Psoas muscle (tissue), 8 donors: ENCODE measurements around the gene PDZRN4. TPM values are rescaled to one million over a fixed set of nuclear protein-coding genes. Genes with fewer than 3 reads are reported as not detected.
A peak's percentile ranks its signal among the peaks of the same experiment; 100 is the strongest.

Experiments used
- ATAC-seq, 4 donors: fragments of 200-7000 bp; cut with Tn5 transposase; one replicate each; pipeline ENCODE4 v1.9.1; 2020; ENCODE audit warnings: moderate library complexity in 3 of 4, mild to moderate bottlenecking in 2 of 4
- DNase-seq, 2 donors: peaks; one replicate each; pipeline ENCODE4 v3.0.0-alpha.2; 2020
- H3K27ac ChIP-seq: fragments of 200-600 bp; one replicate; pipeline ENCODE4 v1.8.0; 2022
- H3K27me3 ChIP-seq, 3 donors: fragments of 200-600 bp in 1 of 3; one replicate each; pipeline versions ENCODE4 v1.6.1 to v1.8.0; 2013 to 2022; ENCODE audit warnings: low read length in 2 of 3, mild to moderate bottlenecking in 2 of 3, moderate library complexity in 1 of 3; ENCODE audit not compliant: insufficient read depth in 3 of 3
- H3K36me3 ChIP-seq, 2 donors: fragments of 200-600 bp in 1 of 2; one replicate each; pipeline versions ENCODE4 v1.6.1 to v1.8.0; 2013 to 2022; ENCODE audit warnings: low read depth in 1 of 2, mild to moderate bottlenecking in 1 of 2, moderate library complexity in 1 of 2; ENCODE audit not compliant: insufficient read depth in 1 of 2
- H3K4me1 ChIP-seq: fragments of 200-600 bp; one replicate; pipeline ENCODE4 v1.8.0; 2022
- H3K4me3 ChIP-seq: fragments of 200-600 bp; one replicate; pipeline ENCODE4 v1.8.0; 2022; ENCODE audit warnings: mild to moderate bottlenecking
- H3K9me3 ChIP-seq: fragments of 200-600 bp; one replicate; pipeline ENCODE4 v1.8.0; 2022
- WGBS, 3 donors: extraction: QIAGEN DNeasy Blood & Tissue Kit; methylation state at CpG; one replicate each; pipeline versions ENCODE4 v1.1.6 to v1.1.7; 2013; 5-methylcytosine and 5-hydroxymethylcytosine counted together
- intact Hi-C, 2 donors: fragments of 100-400 bp; cut with DNase I; formaldehyde crosslinking; loops; one replicate each; pipeline versions ENCODE4 v1.11.0 to v1.14.2; 2022
- polyA plus RNA-seq, 3 donors: library from polyadenylated mRNA; stranded (reverse); fragments of 200-250 nt; gene quantifications; one replicate each; pipeline ENCODE4 v1.2.3, GENCODE V29; 2013
- total RNA-seq, 4 donors: library from RNA; stranded (reverse); fragmentation: NEBNext Ultra II Directional in 2 of 4; extraction: Animal tissue kit (Norgen Biotek cat#: 25700) in 2 of 4; gene quantifications; one replicate each; pipeline versions ENCODE4 v1.2.1 to v1.2.4, GENCODE V29; 2021 to 2023
- TF ChIP-seq, protein P1 (sequence below): fragments of 200-600 bp; IDR thresholded peaks from one replicate; pipeline ENCODE4 v1.8.0; 2022; ENCODE audit warnings: antibody characterized with exemption
- donor health status: healthy with polysubstance abuse.
- donor health status: DM: no; HTN: no; CAD: no; lungs with moderate emphysema.
- donor health status: Bipolar disorder and iron deficiency.
- donor health status: healthy.
- donor health status: DM: yes; HTN: yes; CAD: no.
- donor health status: DM: no; HTN: no; CAD: no.
- donor health status: DM: no; HTN: no; CAD: no.
- donor health status: DM: yes; HTN: yes; CAD: no.

Gene PDZRN4
- total and polyA plus RNA-seq, 7 donors: 0.11 to 0.39 (median 0.20) TPM; not detected in 1

DNA sequence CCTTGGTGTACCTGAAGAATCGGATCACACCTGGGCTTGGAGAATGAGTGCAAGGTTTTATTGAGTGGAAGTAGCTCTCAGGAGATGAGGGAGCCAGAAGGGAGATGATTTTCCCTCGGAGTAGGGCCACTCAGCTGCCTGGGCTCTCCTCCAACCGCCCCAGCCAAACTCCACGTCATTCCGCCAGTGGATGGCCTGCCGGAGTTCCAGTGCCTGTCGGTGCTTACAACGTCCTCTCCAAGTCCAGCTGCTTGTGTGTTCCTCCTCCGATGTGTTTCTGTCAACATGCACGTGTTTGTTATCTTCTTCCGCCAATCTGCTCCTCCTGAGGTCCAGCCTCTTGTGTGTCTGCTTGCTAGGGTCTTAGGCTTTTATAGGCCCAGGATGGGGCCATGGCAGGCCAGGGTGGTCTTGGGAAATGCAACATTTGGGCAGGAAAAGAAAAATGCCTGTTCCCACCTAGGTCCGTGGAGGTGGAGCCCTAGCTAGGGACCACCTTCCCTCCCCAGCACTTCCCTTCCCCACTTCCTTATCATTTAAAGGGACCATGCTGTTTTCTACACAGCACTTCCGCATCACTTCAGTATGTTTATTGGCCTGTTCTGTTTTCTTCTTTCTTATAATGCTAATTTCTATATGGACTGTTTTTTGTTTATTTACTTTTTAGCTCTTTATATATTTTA lies 343.2 kb downstream of the PDZRN4 start:
- ATAC-seq: peak; percentile 44 to 77 (median 70)
- peak; percentile 75 to 83 for DNase-seq
- Histone ChIP-seq H3K27me3 (no peaks in the 10 kb centered on the region), H3K4me1 (no peaks in the 10 kb centered on the region), H3K27ac (peak overlapping the region; percentile 13), H3K4me3 (no peak overlapping the region), H3K9me3 (no peaks in the 10 kb centered on the region), H3K36me3 (no peaks in the 10 kb centered on the region)
- intact Hi-C loops: no loop called here
- TF ChIP-seq, protein P1, sequence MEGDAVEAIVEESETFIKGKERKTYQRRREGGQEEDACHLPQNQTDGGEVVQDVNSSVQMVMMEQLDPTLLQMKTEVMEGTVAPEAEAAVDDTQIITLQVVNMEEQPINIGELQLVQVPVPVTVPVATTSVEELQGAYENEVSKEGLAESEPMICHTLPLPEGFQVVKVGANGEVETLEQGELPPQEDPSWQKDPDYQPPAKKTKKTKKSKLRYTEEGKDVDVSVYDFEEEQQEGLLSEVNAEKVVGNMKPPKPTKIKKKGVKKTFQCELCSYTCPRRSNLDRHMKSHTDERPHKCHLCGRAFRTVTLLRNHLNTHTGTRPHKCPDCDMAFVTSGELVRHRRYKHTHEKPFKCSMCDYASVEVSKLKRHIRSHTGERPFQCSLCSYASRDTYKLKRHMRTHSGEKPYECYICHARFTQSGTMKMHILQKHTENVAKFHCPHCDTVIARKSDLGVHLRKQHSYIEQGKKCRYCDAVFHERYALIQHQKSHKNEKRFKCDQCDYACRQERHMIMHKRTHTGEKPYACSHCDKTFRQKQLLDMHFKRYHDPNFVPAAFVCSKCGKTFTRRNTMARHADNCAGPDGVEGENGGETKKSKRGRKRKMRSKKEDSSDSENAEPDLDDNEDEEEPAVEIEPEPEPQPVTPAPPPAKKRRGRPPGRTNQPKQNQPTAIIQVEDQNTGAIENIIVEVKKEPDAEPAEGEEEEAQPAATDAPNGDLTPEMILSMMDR: no peak
- WGBS, 3 donors: 34 to 53% (median 38%) methylated on average over 13 of the region's 13 CpGs

DNA sequence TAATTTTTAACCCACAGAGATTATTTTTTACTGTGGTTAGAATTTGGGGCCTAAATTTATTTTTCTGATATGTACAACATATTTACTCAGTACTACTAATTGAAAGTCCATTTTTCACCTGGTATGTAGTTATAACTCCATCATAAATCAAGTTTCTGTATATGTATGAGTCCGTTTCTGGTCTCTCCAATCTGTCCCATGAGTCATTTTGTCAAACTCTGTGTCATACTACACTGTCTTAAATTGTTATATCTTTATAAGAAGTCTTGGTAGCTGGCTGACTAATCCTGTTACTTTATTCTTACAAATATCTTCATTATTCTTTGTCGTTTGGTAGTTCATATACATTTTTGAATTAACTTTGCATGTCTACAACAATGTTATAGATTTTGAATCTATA lies 344.0 kb downstream of the PDZRN4 start:
- no peak for ATAC-seq
- H3K36me3 ChIP-seq: no peaks in the 10 kb centered on the region
- intact Hi-C loops: no loop called here
- H3K4me3 ChIP-seq: no peak overlapping the region
- H3K27ac ChIP-seq: no peak overlapping the region
- H3K4me1 ChIP-seq: no peaks in the 10 kb centered on the region
- TF ChIP-seq, protein P1: no peak
- 93 to 97% (median 94%) methylated on average over 2 of the region's 2 CpGs for WGBS, 3 donors
- H3K27me3 ChIP-seq: no peaks in the 10 kb centered on the region
- no peaks in the 10 kb centered on the region for H3K9me3 ChIP-seq
- DNase-seq: no peak

DNA sequence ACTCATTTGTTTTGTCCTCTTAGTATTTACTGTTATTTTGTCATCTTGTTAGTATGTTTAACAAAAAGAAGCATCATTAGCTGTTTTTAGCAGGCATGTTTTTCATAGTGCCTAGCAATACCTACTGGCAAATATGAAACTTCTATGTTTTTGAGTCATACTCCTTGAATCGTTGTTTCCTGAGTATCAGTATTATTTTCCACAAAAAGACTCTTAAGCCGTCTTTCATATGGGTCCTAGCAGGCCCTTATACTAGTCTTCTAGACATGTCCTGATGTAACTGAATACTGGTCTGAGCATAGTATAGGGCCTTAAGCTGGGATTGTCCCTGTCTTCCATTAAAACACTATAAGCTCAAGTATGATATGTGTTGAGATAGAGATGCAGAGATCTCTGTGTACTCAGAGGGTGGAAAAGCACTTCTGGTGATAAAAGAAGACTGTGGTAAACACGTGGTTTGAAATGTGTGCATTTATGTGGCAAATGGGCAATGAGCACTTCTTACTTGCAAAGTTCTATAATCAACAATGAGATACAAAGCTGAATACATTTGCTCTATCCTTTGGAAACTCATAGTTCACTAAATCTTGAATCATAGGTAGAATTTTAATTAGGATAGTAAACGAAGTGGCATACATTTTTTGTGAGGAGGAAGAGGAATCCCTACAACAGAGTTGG lies 348.8 kb downstream of the PDZRN4 start:
- Histone ChIP-seq H3K27ac (no peak overlapping the region), H3K9me3 (no peaks in the 10 kb centered on the region), H3K36me3 (no peaks in the 10 kb centered on the region), H3K4me1 (no peaks in the 10 kb centered on the region), H3K4me3 (no peak overlapping the region), H3K27me3 (no peaks in the 10 kb centered on the region)
- TF ChIP-seq, protein P1: no peak
- intact Hi-C loops: no loop called here
- DNase-seq (no peak), ATAC-seq (no peak)
- 81 to 89% (median 87%) methylated on average over 4 of the region's 4 CpGs for WGBS, 3 donors

DNA sequence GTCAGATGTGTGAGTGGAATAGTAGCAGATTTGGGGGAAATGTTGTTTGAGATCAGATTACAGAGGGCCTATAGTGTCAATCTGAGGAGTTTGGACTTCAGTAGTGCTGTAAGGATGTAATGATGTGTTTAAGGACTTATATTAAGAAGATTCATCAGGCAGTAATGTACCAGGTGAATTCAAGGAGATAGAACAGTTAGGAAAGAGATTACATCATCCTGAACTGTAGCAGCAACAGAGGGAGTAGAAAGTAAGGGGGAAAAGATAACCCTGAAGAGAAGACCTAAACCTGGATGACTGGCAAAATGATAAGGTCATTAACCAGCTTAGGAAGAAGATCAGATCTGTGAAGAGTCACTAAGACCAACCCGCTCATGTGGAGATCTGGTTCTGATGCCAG lies 349.4 kb downstream of the PDZRN4 start:
- no peak for DNase-seq
- no peak for ATAC-seq
- intact Hi-C loops: no loop called here
- TF ChIP-seq, protein P1: no peak
- Histone ChIP-seq H3K27ac (no peak overlapping the region), H3K9me3 (no peaks in the 10 kb centered on the region), H3K4me3 (no peak overlapping the region), H3K36me3 (no peaks in the 10 kb centered on the region), H3K27me3 (no peaks in the 10 kb centered on the region), H3K4me1 (no peaks in the 10 kb centered on the region)
- WGBS, 3 donors: 73 to 93% (median 82%) methylated on average over 1 of the region's 1 CpG
